Lower leg skin (tissue), 4 donors: Measurements from ENCODE around the gene KRT35. TPM values are rescaled to one million over a fixed set of nuclear protein-coding genes. Genes with fewer than 3 reads are reported as not detected.

ENCODE experiments used
- DNase-seq, 2 donors: peaks; one replicate each; pipeline ENCODE4 v3.0.0-alpha.2; 2019; ENCODE audit warnings: low spot score in 2 of 2
- H3K4me3 ChIP-seq: fragments of 200-600 bp; sonication (generic); 2 replicates; pipeline ENCODE4 v1.5.1; 2017; ENCODE audit warnings: mild to moderate bottlenecking, low read depth; ENCODE audit not compliant: poor library complexity, severe bottlenecking
- CTCF ChIP-seq, 3 donors: fragments of 450-650 bp; IDR thresholded peaks; one replicate each; pipeline ENCODE4 v1.5.1; 2016; ENCODE audit warnings: antibody characterized with exemption in 3 of 3, mild to moderate bottlenecking in 3 of 3, moderate library complexity in 2 of 3
- POLR2A ChIP-seq, 2 donors: fragments of 450-650 bp; IDR thresholded peaks; one replicate each; pipeline ENCODE4 v1.6.1; 2016 to 2017; ENCODE audit warnings: antibody characterized with exemption in 2 of 2, mild to moderate bottlenecking in 1 of 2, moderate library complexity in 1 of 2
- WGBS, 2 donors: methylation state at CpG; one replicate each; pipeline ENCODE4 v1.1.5; 2018; 5-methylcytosine and 5-hydroxymethylcytosine counted together
- intact Hi-C: fragments of 100-400 bp; cut with DNase I; formaldehyde crosslinking; loops from one replicate; pipeline ENCODE4 v1.15.0; 2023; ENCODE audit warnings: low total_unique reads
- total RNA-seq, 4 donors: library from RNA; depleted of rRNA; stranded (reverse); fragments of >200 nt; gene quantifications; one replicate each; pipeline ENCODE4 v1.1.0, GENCODE V29; 2016

The KRT35 gene
- total RNA-seq, 4 donors from 2014 or later = 0.84 TPM; not detected in 3

- intact Hi-C loops = no loop called here
- TF ChIP-seq POLR2A (IDR thresholded peaks at IDR 0.05) = no peak
- TF ChIP-seq CTCF (IDR thresholded peaks at IDR 0.05) = no peak
- WGBS, 2 donors = 87 to 90% methylated on average over 22 of the region's 22 CpGs
- no peak for DNase-seq
- no peak overlapping the region for H3K4me3 ChIP-seq
Observed at GRCh38 chr17:41476866-41477815, 3.8 kb downstream of the KRT35 start.

DNA sequence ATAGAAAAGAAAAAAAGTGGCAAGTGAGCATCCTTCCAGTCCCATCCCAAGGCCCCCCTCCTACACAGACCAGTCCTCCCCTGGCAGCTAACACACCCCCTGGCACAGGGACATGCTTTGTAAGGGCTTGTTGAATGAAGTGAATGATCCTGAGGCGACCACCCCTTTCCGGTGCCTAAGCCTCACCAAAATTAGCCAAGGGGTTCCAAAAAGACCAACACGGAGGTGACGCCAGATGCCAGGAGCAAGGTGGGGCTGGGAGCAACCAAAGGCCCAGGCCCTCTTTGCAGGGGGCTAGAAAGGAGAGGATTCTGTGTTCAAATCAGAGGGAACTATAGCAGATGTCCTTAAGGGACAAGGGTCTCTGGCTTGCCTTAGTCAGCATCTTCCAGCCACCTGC lies 5.5 kb downstream of the KRT35 start:
- WGBS, 2 donors = 91 to 92% methylated on average over 4 of the region's 4 CpGs

GRCh38 chr17:41474863-41475262 lies 6.1 kb downstream of the KRT35 start:
- no peak overlapping the region for H3K4me3 ChIP-seq
- WGBS, 2 donors = 66 to 72% methylated on average over 8 of the region's 8 CpGs
- no peak for TF ChIP-seq POLR2A (IDR thresholded peaks at IDR 0.05)
- TF ChIP-seq CTCF (IDR thresholded peaks at IDR 0.05) = no peak
- intact Hi-C loops = no loop called here
- DNase-seq = no peak

More for the DNA sequence above, 5.5 kb downstream of the KRT35 start:
- TF ChIP-seq POLR2A (IDR thresholded peaks at IDR 0.05) (no peak), CTCF (IDR thresholded peaks at IDR 0.05) (no peak)
- no peak overlapping the region for H3K4me3 ChIP-seq
- intact Hi-C loops = no loop called here
- no peak for DNase-seq

- intact Hi-C loops = no loop called here
- DNase-seq = no peak
- no peak overlapping the region for H3K4me3 ChIP-seq
- TF ChIP-seq CTCF (IDR thresholded peaks at IDR 0.05) (no peak), POLR2A (IDR thresholded peaks at IDR 0.05) (no peak)
Observed at GRCh38 chr17:41468346-41468745, 12.6 kb downstream of the KRT35 start.

- no peak overlapping the region for H3K4me3 ChIP-seq
- no peak for TF ChIP-seq CTCF (IDR thresholded peaks at IDR 0.05)
- TF ChIP-seq POLR2A (IDR thresholded peaks at IDR 0.05) = no peak
- no peak for DNase-seq
- intact Hi-C loops = no loop called here
- 40 to 66% methylated on average over 4 of the region's 4 CpGs for WGBS, 2 donors
Observed at GRCh38 chr17:41467561-41467960, 13.4 kb downstream of the KRT35 start.
